Measurements from ENCODE around the gene PLAC8.

GRCh38 chr4:83089410-83090157 is 24.9 kb downstream of the PLAC8 start:
- TF ChIP-seq ZNF274 (IDR thresholded peaks at IDR 0.05; ENCODE audit: low read depth, low read length) (no peak), SUZ12 (IDR thresholded peaks at IDR 0.05; ENCODE audit: extremely low read depth, insufficient read depth, insufficient read length) (no peak)

Measured in NT2/D1 (cell line).